ENCODE data around the gene BBX.

Gene BBX

GRCh38 chr3:107848351-107848915, 325.7 kb downstream of the BBX start:
- no peak for DNase-seq

- DNase-seq = no peak
These were observed 327.9 kb downstream of the BBX start for GRCh38 chr3:107850681-107851080.

DNA sequence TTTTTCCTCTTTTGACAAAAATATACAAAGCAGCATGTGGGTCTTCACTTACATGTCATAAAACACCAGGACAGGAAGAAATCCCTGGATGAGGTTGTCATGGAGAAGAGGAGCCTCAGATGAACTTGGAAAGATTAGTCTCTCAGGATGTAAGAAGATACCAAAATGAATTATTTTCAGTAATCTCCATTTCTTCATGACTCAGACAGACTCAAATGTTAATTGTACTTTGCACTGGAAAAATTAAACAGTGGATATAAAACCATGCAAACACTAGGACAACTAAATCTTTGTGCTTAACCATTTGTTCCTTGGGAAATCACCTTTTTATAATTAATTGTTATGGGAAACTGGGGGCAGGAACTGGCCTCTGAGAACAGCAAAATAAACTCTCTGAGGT, 331.1 kb downstream of the BBX start:
- no peak for DNase-seq

DNA sequence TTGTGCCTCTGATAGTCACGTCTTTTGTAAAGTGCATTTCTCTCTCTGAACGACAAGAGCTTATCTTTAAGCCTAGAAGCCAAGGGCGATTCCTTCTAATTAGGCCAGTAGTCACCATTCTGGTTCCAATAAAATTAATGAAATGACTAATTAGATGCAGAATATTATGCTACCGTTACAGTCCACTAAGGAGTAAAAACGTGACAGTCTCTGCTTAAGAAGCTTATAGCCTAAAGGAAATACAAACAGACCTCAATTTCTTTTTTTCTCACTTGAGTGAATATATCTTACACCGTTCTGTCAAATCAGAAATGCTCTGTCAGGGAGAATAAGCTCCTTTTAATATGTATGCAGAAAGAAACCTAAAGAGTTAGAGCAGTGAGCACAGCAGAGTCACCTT, 332.0 kb downstream of the BBX start:
- no peak for DNase-seq

- no peak for DNase-seq
These were observed 332.9 kb downstream of the BBX start for GRCh38 chr3:107855710-107856109.

DNA sequence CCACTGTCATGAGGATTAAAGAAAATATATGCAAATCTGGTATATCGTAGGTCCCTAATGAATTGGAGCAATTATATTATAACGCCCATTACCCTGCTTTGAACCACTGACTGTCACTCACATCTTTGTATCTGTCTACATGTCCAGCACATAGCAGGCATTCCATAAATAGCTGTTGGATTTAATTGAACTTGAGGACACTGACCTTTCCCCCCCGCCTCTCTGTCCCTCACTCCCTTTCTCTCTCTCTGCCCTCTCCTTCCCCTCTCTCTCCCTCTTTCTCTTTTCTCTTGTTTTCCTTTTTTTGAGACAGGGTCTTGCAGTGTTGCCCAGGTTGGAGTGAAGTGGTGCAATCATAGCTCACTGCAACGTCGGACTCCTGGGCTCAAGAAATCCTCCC, 335.1 kb downstream of the BBX start:
- DNase-seq = no peak

- DNase-seq = no peak
These were observed 336.1 kb downstream of the BBX start for GRCh38 chr3:107858876-107859275.
